Osteoblast (primary cell): ENCODE data around the gene NEDD4L. TPM values are rescaled to one million over a fixed set of nuclear protein-coding genes. Genes with fewer than 3 reads are reported as not detected.

Source experiments
- DNase-seq: peaks from one replicate; pipeline ENCODE4 v3.0.0; 2011; ENCODE audit warnings: low spot score, mixed read lengths; ENCODE audit not compliant: insufficient read length; ENCODE audit errors: missing footprints
- H2AFZ ChIP-seq: 2 replicates; pipeline ENCODE4 v1.6.0; 2011; ENCODE audit warnings: mild to moderate bottlenecking, low read length
- H3K27ac ChIP-seq: 2 replicates; pipeline ENCODE4 v1.5.1; 2011; ENCODE audit warnings: mild to moderate bottlenecking, low read depth, low read length, moderate library complexity
- H3K27me3 ChIP-seq: 2 replicates; pipeline ENCODE4 v1.6.0; 2012; ENCODE audit warnings: mild to moderate bottlenecking, control low read depth, inconsistent platforms, low read length, moderate library complexity; ENCODE audit not compliant: insufficient read depth
- H3K36me3 ChIP-seq: 2 replicates; pipeline ENCODE4 v1.5.1; 2011; ENCODE audit warnings: mild to moderate bottlenecking, low read length, control low read depth, moderate library complexity; ENCODE audit not compliant: insufficient read depth
- H3K4me1 ChIP-seq: 2 replicates; pipeline ENCODE4 v1.5.1; 2011; ENCODE audit warnings: mild to moderate bottlenecking, low read length, control low read depth, moderate library complexity; ENCODE audit not compliant: insufficient read depth
- H3K4me2 ChIP-seq: 2 replicates; pipeline ENCODE4 v1.6.0; 2011; ENCODE audit warnings: mild to moderate bottlenecking, low read length; ENCODE audit not compliant: insufficient read depth
- H3K4me3 ChIP-seq: fragments of 200-600 bp; sonication (generic); 3 replicates; pipeline ENCODE4 v1.5.1; 2012; ENCODE audit warnings: mild to moderate bottlenecking, low read length, inconsistent platforms; ENCODE audit not compliant: insufficient read depth
- H3K79me2 ChIP-seq: 2 replicates; pipeline ENCODE4 v1.6.0; 2012; ENCODE audit warnings: mild to moderate bottlenecking, low read length, control low read depth, inconsistent platforms; ENCODE audit not compliant: insufficient read depth
- H3K9me3 ChIP-seq: 2 replicates; pipeline ENCODE4 v1.5.1; 2011; ENCODE audit warnings: low read depth, low read length, control low read depth
- H4K20me1 ChIP-seq: 2 replicates; pipeline ENCODE4 v1.6.0; 2012; ENCODE audit warnings: mild to moderate bottlenecking, low read length, control low read depth; ENCODE audit not compliant: insufficient read depth
- CTCF ChIP-seq: IDR thresholded peaks from 2 replicates; pipeline ENCODE4 v1.5.1; 2011; ENCODE audit warnings: mild to moderate bottlenecking, low read depth, low read length, moderate library complexity; ENCODE audit errors: extremely low read depth
- total RNA-seq: library from RNA; depleted of rRNA; stranded (reverse); fragments of >200 nt; gene quantifications from 2 replicates; pipeline ENCODE4 v1.2.3, GENCODE V29; 2012

Gene NEDD4L
- total RNA-seq, 1 donor, result 30.0 TPM

- Histone ChIP-seq H2AFZ (no peak overlapping the region), H4K20me1 (no peaks in the 10 kb centered on the region), H3K4me1 (peaks cover 18% of the 10 kb centered on the region), H3K79me2 (peaks cover 14% of the 10 kb centered on the region), H3K27ac (no peak overlapping the region), H3K4me2 (no peak overlapping the region), H3K27me3 (no peaks in the 10 kb centered on the region), H3K9me3 (no peaks in the 10 kb centered on the region), H3K4me3 (no peak overlapping the region), H3K36me3 (no peaks in the 10 kb centered on the region)
- TF ChIP-seq CTCF, result no peak
- no peak for DNase-seq
Measured at GRCh38 chr18:58270396-58270795, 226.4 kb downstream of the NEDD4L start.

GRCh38 chr18:58271770-58272169 lies 227.7 kb downstream of the NEDD4L start:
- H3K36me3 ChIP-seq, result no peaks in the 10 kb centered on the region
- peaks cover 16% of the 10 kb centered on the region for H3K79me2 ChIP-seq
- no peaks in the 10 kb centered on the region for H4K20me1 ChIP-seq
- H3K4me2 ChIP-seq, result no peak overlapping the region
- H3K4me3 ChIP-seq, result no peak overlapping the region
- no peaks in the 10 kb centered on the region for H3K9me3 ChIP-seq
- TF ChIP-seq CTCF, result no peak
- H3K27ac ChIP-seq, result no peak overlapping the region
- DNase-seq, result no peak
- peaks cover 18% of the 10 kb centered on the region for H3K4me1 ChIP-seq
- H3K27me3 ChIP-seq, result no peaks in the 10 kb centered on the region
- no peak overlapping the region for H2AFZ ChIP-seq

GRCh38 chr18:58272209-58272608 lies 228.2 kb downstream of the NEDD4L start:
- no peak overlapping the region for H3K4me2 ChIP-seq
- no peak overlapping the region for H3K4me3 ChIP-seq
- no peak overlapping the region for H2AFZ ChIP-seq
- H3K79me2 ChIP-seq, result peaks cover 16% of the 10 kb centered on the region
- H3K27ac ChIP-seq, result no peak overlapping the region
- TF ChIP-seq CTCF, result no peak
- peaks cover 17% of the 10 kb centered on the region for H3K4me1 ChIP-seq
- no peaks in the 10 kb centered on the region for H3K9me3 ChIP-seq
- no peaks in the 10 kb centered on the region for H4K20me1 ChIP-seq
- no peaks in the 10 kb centered on the region for H3K36me3 ChIP-seq
- no peak for DNase-seq
- H3K27me3 ChIP-seq, result no peaks in the 10 kb centered on the region

GRCh38 chr18:58272779-58273435 lies 228.9 kb downstream of the NEDD4L start:
- Histone ChIP-seq H3K79me2 (peaks cover 16% of the 10 kb centered on the region), H3K4me1 (peaks cover 11% of the 10 kb centered on the region), H3K27me3 (no peaks in the 10 kb centered on the region), H3K4me3 (no peak overlapping the region), H3K36me3 (no peaks in the 10 kb centered on the region), H3K9me3 (no peaks in the 10 kb centered on the region), H3K27ac (no peak overlapping the region), H4K20me1 (no peaks in the 10 kb centered on the region), H2AFZ (no peak overlapping the region), H3K4me2 (no peak overlapping the region)
- no peak for DNase-seq
- no peak for TF ChIP-seq CTCF
